NCI-H2227 (cell line): ENCODE measurements around the gene PCSK1.
A peak's percentile ranks its signal among the peaks of the same experiment; 100 is the strongest.
"Not testable (repeated sequence)": the region's sequence is repeated elsewhere in the genome, so short reads cannot be mapped to it uniquely, and the experiment has no call there.

ENCODE experiments used
- DNase-seq: peaks from one replicate; lab custom pipeline; 2025; ENCODE audit not compliant: unreplicated experiment; lab: John Stamatoyannopoulos, UW

The PCSK1 gene

GRCh38 chr5:96427824-96428223 lies 5.2 kb downstream of the PCSK1 start:
- no peak for DNase-seq

GRCh38 chr5:96426831-96427230 lies 6.2 kb downstream of the PCSK1 start:
- DNase-seq, result no peak

GRCh38 chr5:96425443-96425842 lies 7.6 kb downstream of the PCSK1 start:
- no peak for DNase-seq

- no peak for DNase-seq
Measured at GRCh38 chr5:96415897-96416296, 17.2 kb downstream of the PCSK1 start.

GRCh38 chr5:96412868-96413449 lies 20.1 kb downstream of the PCSK1 start:
- DNase-seq, result peak; percentile 2

GRCh38 chr5:96410013-96410412 lies 23.0 kb downstream of the PCSK1 start:
- DNase-seq, result peak; percentile 85

- no peak for DNase-seq
Measured at GRCh38 chr5:96408841-96409538, 24.1 kb downstream of the PCSK1 start.

GRCh38 chr5:96408210-96408777 lies 24.8 kb downstream of the PCSK1 start:
- DNase-seq, result no peak

GRCh38 chr5:96407436-96407835 lies 25.6 kb downstream of the PCSK1 start:
- no peak for DNase-seq

GRCh38 chr5:96404191-96404867 lies 28.7 kb downstream of the PCSK1 start:
- no peak for DNase-seq

- DNase-seq, result no peak
Measured at GRCh38 chr5:96402500-96402899, 30.5 kb downstream of the PCSK1 start.

GRCh38 chr5:96396878-96397277 lies 36.2 kb downstream of the PCSK1 start:
- DNase-seq, result no peak

- DNase-seq, result not testable (repeated sequence)
Measured at GRCh38 chr5:96395295-96395694, 37.8 kb downstream of the PCSK1 start.

GRCh38 chr5:96391921-96392320 lies 41.1 kb downstream of the PCSK1 start:
- no peak for DNase-seq

GRCh38 chr5:96388176-96388575 lies 44.9 kb downstream of the PCSK1 start:
- DNase-seq, result no peak

GRCh38 chr5:96387616-96388015 lies 45.4 kb downstream of the PCSK1 start:
- DNase-seq, result no peak

GRCh38 chr5:96385538-96385937 lies 47.5 kb downstream of the PCSK1 start:
- no peak for DNase-seq

- DNase-seq, result no peak
Measured at GRCh38 chr5:96384353-96384752, 48.7 kb downstream of the PCSK1 start.

GRCh38 chr5:96381526-96381925 lies 51.5 kb downstream of the PCSK1 start:
- peak; percentile 12 for DNase-seq

GRCh38 chr5:96379896-96380295 lies 53.2 kb downstream of the PCSK1 start:
- no peak for DNase-seq

- DNase-seq, result no peak
Measured at GRCh38 chr5:96377597-96377996, 55.5 kb downstream of the PCSK1 start.

- no peak for DNase-seq
Measured at GRCh38 chr5:96377167-96377566, 55.9 kb downstream of the PCSK1 start.
